Right forelimb (tissue), 1 donor: ENCODE data around the gene SSUH2.

Experiments used
- DNase-seq: peaks from one replicate; pipeline ENCODE4 v3.0.0-alpha.2; 2018

SSUH2 gene

DNA sequence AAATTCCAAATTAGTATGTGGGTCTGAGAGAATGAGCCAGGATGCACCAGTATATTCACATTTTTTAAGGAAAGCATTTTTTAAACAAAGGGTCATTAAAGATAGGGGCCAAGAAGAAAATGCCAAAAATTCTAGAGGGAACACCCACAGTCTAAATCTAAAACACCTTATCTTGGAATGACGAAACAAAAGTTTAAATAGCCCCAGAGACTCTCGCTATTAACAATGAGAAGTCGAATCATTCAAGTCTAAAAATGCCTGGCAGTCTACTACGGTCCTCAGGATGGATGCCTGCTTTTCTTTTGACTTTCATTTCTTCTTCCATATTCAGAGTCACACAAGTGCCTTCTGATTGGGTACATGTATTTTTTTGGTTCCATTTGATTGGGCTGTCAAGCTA lies 66.3 kb downstream of the SSUH2 start:
- DNase-seq: no peak

DNA sequence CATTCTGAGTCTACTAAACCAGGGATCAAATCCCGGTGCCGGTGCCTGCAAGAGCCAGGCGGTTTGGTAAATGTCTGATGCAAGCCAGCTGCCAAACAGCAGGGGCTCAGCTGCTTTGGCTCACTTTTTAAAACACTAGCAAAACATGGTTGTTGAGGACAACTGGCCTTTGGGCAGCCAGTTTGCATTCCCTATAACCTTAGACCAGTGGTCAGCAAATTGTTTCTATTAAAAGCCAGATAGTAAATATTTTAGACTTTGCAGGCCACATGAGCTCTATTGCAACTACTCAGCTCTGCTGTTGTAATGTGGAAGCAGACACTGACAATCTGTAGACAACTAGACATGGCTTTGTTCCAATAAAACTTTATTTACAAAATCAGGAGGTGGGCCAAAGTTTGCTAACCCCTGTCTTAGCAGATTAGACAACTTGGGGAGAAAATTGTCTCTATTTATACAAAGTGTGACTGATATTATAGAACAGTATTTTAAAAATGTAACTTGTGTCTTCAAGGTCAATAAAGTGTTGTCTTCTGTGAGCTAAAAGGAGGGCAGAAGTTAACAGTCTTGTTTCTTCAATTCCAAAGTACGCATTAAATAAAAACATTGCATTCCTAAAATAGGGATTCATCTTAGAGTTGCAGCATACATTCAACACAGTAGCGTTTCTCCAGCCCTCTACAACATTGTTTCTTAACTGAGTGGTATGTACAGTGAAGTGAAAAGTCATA lies 67.6 kb downstream of the SSUH2 start:
- no peak for DNase-seq

DNA sequence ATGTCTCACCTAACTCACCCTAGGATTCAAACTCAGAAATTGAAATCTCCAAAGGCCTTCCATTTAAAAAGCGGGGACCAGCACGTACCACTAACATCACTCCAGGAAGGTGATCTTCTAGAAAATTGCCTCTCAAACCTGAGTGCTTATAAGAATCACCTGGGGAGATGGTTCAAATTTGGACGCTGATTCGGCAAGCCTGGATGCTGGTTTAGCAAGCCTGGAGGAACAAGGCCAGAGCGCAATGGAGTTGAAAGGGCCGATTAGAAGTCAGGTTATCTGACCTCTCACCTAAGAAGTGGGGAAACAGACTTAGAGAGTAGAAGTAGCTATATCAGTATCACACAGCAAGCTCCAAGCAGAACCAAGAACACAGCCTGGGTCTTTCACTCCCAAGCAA lies 68.2 kb downstream of the SSUH2 start:
- DNase-seq: no peak

DNA sequence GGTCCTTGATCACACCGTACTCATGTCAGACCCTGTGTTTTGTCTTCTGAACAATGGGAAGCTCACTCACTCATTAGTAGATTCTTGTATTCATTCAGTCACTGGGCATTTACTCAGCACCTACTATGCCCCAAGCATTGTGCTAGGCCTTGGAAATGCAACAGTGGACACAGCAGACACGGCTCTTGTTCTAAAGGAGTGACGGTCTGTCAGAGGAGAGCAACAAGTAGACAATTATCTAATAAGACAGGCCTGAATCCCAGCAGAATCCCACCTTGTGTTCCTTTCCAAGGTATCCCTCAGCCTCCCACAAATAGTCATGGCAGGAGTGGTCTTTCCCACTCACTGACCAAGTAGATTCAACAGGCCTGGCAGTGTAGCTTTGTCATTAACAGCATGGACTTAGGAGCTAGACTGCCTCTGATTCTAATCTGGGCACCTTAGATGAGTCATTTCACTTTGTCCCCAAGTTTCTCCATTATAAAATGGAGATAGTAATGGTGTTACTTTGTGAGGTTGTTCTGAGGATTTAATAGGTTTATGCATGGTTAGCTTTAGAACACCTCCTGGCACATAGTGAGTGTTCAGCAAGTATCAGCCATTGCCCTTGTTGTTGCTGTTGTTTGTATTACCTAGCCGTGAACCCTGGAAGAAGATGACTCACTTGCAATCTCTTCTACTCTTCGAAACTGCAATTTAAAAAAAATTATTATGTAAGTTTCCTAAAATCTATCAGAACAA lies 69.1 kb downstream of the SSUH2 start:
- no peak for DNase-seq

DNA sequence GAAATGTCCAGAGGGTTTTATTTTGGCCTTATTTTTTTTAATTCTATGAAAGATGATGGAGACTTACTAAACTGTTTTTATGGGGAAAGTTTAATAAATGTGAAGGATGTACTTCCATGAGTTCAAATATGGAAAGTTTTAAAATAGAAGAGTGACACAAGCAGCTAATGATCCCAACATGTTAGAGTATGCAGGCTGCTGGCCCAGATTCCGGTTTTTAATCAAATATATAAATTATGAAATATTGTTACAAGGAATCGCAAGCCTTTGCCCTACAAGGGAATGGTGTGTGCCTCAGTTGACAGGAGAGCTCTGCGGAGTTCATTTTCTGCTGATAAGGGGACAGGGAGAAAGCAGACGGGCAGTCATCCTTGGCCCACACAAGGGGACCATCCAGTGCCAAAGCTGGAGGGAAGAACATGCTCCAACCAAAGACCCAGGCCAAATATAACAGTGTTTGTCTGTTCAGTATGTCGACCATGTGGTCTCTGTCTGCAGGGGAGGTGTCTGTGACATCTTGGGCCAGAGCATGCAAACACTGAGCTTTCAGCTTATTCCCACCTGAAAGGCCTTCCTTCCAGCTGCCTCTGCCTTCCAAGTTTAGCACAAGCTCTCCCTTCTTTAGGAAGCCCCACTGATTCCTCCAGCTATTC lies 69.8 kb downstream of the SSUH2 start:
- no peak for DNase-seq

DNA sequence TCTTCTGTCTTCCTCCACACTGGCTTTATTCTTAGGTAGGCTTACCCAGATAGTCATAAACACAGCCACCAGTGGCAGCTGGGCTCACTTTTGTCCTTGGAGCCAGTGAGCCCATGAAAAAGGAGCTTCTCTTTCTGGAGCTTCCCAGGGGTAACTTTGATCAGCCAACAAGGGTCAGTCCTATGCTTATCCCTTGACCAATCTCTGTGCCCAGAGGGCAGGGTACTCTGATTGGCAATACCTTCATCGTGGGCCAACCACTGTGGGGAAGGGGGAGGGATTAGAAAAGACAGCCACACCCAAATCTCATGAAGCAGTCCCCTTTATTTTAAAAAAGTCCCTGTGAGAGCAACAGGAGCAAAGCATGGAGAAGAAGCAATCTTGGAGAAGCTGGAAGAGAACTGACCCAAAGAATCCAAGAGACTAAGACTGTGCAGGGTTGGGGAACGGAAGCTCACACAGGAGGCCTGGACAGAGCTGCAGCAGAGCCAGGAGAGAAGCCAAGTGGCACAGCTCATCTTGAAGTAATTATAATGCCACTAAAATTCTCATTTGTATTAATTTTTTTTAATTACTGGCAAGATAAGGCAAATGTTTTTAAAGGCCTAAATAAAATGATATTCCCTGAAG lies 70.4 kb downstream of the SSUH2 start:
- no peak for DNase-seq

DNA sequence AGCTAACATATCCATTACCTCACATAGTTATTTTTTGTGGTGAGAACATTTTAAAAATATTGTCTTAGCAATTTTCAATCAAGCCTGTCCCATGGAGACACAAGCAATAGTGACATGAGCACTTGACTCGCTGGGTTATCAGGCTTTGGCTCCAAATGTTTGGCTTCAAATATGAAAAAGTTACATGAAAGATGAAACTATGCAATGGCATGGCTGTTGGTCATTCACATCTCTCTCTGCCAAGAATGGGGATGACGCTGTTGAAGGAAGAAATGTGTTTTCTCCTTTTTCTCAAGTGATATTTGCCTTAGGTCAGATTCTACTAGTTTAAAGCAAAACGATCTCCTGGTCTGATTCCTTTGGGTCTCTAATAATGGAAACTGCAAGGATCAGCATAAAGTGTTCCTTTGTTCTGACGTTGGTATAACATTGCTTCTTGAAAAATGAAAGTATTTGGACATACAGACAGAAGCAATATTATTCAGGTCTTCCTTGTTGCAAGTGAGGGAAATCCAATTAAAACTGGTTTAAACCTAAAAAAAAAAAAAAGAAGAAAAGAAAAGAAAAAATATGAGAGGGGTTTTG lies 71.2 kb downstream of the SSUH2 start:
- no peak for DNase-seq

DNA sequence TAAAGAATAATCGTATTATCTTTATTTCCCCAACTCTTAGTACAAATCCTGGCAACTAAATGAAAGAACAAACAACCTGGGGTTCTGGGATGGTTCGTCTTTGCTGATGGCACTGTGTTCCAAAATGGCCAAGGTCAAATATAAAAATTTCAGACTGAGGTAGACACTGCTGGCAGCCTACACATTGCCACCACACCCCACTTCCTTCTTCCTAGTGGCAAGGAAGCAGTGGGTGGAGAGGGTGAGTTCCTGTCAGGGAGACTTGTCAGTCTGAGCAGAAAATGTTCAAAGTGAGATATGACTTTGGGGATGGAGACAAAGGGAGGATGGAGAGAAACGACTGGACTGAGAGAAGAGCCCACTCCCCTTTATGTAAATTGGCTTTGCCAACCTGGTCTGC lies 73.3 kb downstream of the SSUH2 start:
- no peak for DNase-seq
